Neural progenitor cell (in vitro differentiated cells): ENCODE results near the gene C15orf39.

Experiments
- EZH2 ChIP-seq: fragments of 200-600 bp; sonication (generic); IDR thresholded peaks from 2 replicates; pipeline ENCODE4 v1.6.1; 2017; ENCODE audit warnings: antibody characterized with exemption, mild to moderate bottlenecking, moderate library complexity
- EZH2phosphoT487 ChIP-seq: fragments of 200-600 bp; sonication (generic); IDR thresholded peaks from 2 replicates; pipeline ENCODE4 v1.6.1; 2017; ENCODE audit warnings: antibody characterized with exemption
- TF ChIP-seq, protein P1 (sequence below): fragments of 200-600 bp; sonication (generic); IDR thresholded peaks from 2 replicates; pipeline ENCODE4 v1.5.1; 2017; ENCODE audit warnings: antibody characterized with exemption, mild to moderate bottlenecking

DNA sequence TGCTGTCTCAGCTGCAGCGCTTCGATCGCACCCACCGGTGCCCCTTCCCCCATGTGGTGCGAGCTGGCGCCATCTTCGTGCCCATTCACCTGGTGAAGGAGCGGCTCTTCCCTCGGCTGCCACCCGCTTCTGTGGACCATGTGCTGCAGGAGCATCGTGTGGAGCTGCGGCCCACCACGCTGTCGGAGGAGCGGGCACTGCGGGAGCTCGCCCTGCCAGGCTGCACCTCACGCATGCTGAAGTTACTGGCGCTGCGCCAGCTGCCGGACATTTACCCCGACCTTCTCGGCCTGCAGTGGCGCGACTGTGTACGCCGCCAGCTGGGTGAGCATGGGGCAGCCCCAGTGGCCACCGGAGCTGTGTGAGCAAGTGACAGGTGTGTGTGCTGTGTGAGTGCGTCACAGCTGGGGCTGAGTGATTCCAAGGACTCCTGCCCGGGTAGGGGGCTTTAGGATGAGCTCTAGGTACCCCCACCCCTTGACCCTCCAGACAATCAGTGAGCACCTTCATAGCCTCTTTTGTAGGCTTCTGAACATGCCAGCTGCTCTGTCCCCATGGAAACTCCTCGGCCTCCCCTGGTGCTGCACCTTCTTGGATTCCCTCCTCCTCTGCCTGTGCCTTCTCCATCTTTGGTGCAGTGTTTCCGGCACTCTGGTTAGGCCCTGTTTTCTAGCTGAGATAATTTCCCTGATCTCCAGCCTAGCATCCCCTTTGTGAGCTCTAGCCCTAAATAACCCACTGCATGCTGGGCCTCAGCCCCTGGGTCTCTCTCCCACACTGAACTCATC lies 7.0 kb downstream of the C15orf39 start:
- TF ChIP-seq, protein P1, sequence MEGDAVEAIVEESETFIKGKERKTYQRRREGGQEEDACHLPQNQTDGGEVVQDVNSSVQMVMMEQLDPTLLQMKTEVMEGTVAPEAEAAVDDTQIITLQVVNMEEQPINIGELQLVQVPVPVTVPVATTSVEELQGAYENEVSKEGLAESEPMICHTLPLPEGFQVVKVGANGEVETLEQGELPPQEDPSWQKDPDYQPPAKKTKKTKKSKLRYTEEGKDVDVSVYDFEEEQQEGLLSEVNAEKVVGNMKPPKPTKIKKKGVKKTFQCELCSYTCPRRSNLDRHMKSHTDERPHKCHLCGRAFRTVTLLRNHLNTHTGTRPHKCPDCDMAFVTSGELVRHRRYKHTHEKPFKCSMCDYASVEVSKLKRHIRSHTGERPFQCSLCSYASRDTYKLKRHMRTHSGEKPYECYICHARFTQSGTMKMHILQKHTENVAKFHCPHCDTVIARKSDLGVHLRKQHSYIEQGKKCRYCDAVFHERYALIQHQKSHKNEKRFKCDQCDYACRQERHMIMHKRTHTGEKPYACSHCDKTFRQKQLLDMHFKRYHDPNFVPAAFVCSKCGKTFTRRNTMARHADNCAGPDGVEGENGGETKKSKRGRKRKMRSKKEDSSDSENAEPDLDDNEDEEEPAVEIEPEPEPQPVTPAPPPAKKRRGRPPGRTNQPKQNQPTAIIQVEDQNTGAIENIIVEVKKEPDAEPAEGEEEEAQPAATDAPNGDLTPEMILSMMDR = no peak
- TF ChIP-seq EZH2phosphoT487 (no peak), EZH2 (no peak)
